Measurements from ENCODE around the gene TRIM28.
A peak's percentile ranks its signal among the peaks of the same experiment; 100 is the strongest.
"Not testable (repeated sequence)": the region's sequence is repeated elsewhere in the genome, so short reads cannot be mapped to it uniquely, and the experiment has no call there.

Gene TRIM28

DNA sequence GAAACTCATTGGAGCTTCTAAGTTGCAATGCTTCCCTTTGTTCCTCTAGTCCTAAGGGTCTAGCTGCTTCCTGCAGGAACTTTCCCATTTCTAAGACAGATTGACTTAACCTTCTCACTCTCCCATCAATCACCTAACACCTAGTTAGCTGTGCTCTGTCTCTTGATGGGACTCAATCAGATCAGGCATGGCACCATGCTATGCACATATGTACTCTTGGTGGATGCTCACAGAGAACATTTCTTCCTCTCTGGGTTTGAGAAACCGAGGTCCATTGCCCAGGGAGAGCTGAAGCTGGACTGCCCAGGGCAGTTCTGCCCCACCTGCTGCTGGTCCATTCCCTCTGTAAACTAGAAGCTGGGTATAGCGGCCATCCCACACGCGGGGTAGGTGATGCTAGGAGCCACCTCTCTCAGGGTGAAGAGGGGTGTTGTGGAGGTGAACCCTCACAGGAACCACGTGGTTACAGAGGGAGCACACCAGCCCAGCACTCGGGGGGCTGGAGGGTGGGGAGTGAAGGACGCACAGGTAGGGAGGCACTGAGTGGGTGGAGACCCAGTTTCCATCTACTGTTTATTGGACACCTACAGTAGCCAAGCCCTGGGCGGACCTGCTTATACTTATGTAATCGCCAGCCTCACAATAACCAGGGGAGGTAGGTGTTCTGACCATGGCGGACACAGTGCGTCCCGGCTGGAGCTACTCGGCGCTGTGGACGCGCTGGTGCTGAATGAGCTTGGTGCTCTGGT, 17.7 kb downstream of the TRIM28 start:
- DNase-seq (ENCODE audit: low read depth in 3 of 3) = no peak

- DNase-seq (ENCODE audit: low read depth in 3 of 3) = no peak
Measured at GRCh38 chr19:58562122-58563033, 18.5 kb downstream of the TRIM28 start.

DNA sequence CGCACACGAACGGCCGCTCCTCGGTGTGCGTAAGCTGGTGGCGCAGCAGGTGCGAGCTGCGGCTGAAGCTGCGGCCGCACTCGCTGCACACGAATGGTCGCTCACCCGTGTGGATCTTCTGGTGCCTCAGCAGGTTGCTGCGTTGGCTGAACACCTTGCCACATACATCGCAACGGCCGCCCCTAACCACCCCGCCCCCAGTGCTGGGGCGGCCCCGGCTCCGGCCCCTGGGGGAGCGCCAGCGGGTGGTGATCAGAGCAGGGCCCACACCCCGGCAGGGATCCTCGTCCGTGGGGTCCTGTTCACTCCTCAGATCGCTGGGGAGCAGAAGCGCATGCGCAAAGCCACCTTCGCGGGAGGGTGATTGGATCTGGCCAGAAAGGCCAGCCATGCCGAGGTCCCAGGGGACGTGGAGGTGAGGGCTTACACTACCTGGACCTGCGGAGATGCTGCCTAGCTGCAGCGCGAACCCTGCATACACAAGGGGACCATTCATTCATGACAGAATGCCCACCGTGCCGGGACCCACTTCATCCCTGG, 19.2 kb downstream of the TRIM28 start:
- no peak for DNase-seq (ENCODE audit: low read depth in 3 of 3)

GRCh38 chr19:58563823-58564222, 20.0 kb downstream of the TRIM28 start:
- DNase-seq (ENCODE audit: low read depth in 3 of 3) = no peak

DNA sequence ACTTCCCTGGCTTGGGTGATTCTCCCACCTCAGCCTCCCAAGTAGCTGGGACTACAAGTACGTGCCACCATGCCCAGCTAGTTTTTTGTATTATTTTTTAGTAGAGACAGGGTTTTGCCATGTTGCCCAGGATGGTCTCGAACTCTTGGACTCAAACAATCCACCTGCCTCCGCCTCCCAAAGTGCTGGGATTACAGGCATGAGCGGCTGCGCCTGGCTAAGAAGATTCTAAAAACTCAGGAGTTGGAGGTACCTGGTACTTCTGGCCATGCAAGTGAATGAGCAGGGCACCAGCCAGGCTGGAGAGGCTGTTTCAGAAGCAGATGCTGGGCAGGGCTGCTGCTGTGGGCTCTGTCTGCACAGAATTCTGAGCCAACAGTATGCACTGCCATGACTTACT, 23.1 kb downstream of the TRIM28 start:
- no peak for DNase-seq (ENCODE audit: low read depth in 3 of 3)

DNA sequence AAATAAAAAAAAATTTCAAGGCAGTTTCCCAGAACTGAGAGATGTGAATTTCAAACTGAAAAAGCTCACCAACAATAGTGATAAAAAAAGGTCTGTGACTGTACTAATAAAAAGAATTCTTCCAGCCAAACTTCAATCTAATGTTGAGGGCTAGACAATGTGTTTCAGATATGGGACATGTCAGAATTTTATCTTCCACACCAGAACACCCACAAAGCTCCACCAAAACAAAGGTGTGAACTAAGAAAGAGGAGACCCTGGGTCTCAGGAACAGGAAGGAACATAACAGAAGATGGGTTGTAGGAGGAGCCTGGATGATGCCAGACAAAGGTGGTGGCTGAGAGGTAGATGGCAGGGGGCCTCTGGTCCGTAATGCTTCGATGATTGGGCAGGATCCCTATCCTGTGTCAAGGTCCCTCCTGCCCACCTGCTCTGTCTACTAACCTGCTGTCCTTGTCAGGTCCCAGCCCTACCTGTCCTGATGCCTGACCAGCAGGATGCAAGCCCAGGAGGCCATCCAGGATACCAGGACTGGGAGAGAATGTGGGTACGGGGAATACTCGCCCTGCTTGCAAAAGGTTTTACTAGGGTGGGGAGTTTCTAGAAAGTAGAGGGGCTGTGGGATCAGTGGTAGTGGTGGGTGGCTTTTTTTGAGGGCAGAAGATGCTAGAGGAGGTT, 24.7 kb downstream of the TRIM28 start:
- DNase-seq (ENCODE audit: low read depth in 3 of 3) = no peak

- DNase-seq (ENCODE audit: low read depth in 3 of 3) = no peak
Measured at GRCh38 chr19:58569191-58569942, 25.5 kb downstream of the TRIM28 start.

- no peak for DNase-seq (ENCODE audit: low read depth in 3 of 3)
Measured at GRCh38 chr19:58569943-58570670, 26.2 kb downstream of the TRIM28 start.

GRCh38 chr19:58570770-58571574, 27.1 kb downstream of the TRIM28 start:
- DNase-seq (ENCODE audit: low read depth in 3 of 3) = no peak

DNA sequence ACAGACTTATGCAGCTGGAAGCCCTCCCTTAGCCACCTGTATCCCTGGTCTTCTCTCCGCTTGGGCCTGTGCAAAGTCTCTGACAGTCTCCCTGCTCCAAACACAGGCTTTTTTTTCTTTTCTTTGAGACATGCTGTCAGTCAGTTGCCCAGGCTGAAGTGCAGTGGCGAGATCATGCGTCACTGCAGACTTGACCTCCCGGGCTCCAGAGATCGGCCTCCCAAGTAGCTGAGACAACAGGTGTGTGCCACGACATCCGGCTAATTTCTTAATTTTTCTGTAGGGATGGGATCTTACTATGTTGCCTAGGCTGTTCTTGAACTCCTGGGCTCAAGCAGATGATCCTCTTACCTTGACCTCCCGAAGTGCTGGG, 27.7 kb downstream of the TRIM28 start:
- DNase-seq (ENCODE audit: low read depth in 3 of 3) = no peak

- no peak for DNase-seq (ENCODE audit: low read depth in 3 of 3)
Measured at GRCh38 chr19:58572026-58572817, 28.4 kb downstream of the TRIM28 start.

DNA sequence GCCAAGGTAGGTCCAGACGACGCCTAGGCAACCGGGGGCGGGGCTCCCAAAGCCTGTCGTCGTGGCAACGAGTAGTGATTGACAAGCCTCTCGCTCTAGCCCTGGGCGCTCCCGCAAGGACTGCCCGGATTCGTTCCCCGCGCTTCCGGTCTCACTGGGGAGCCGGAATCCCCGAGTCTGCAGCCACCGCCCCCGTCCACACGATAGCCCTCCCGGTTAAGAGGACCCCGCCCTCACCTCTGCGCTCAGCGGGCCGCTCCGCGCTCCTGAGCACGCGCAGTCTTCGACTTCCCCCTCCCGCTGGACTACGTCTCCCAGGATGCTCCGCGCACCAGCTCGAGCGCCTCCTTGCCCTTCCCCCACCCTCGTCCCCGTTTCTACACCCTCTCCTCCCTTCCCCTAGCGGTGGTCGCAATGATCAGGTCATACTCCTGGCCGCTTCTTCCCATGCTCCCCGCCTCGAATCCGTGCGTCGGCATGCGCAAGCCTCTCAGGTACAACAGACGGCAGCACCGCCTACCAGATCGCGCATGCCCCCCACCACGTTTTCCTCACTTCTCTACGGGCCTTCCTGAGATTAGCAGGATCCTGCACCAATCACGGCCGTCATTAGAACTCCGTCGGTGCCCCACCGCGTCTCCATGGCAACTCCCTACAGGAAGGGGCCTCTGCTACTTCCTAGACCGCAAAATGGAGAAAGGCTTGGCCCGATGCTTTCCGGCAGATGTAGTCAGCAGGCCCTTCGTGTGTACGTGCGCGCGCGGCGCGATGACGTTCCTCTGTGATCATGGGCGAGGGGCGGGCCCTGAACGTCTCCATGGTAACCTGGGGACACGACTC, 29.2 kb downstream of the TRIM28 start, which contains the start of gene MZF1:
TSS of gene MZF1 (minus strand) at position 518 of the 840 bp plus-strand sequence. CDS start 1,946 bp downstream, outside the sequence.
- peak; percentile 99 to 100 (median 99) for DNase-seq (ENCODE audit: low read depth in 3 of 3)

GRCh38 chr19:58573658-58574164, 29.8 kb downstream of the TRIM28 start:
- no peak for DNase-seq (ENCODE audit: low read depth in 3 of 3)

DNA sequence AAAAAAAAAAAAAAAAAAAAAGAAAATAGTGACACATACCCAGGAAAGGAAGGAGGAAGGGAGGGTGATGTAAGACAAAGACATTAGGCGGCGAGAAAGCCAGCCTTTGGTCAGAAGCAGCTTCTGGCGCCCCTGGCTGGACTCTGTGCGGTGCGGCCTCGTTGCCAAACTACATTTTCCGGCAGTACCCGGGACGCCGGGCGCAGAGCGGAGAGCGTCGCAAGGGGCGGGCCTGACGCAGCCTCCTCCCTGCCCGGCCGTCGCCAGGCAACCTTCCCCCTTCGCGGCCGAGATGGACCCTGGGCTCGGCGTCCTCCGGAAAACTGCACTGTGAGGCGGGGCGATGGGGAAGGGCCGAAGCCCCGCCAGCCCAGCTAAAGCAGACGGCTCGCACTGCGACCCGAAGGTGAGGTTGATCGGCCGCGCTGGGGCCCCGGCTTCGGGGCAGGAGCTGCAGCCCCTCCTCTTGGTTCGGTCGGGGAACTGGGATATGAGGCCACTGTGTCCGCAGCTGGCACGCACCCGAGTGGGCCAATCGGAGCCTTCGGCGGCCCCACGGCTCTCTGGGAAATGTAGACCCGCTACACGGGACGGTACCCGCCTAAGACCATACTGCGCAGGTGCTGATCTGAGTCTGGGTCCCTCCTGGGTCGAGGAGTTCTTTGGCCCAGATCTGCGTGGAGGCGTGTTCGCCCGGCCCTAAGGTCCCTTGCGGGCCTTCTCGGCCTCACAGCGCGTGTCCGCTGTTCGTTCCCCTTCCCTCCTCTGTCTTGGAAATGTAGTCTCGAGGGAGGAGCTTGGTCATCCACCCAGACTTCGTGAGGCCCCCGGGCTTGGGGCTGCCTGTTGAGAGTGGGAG, 31.5 kb downstream of the TRIM28 start:
- peak in 2 of 3 donors; percentile 68 to 77 for DNase-seq (ENCODE audit: low read depth in 3 of 3)

DNA sequence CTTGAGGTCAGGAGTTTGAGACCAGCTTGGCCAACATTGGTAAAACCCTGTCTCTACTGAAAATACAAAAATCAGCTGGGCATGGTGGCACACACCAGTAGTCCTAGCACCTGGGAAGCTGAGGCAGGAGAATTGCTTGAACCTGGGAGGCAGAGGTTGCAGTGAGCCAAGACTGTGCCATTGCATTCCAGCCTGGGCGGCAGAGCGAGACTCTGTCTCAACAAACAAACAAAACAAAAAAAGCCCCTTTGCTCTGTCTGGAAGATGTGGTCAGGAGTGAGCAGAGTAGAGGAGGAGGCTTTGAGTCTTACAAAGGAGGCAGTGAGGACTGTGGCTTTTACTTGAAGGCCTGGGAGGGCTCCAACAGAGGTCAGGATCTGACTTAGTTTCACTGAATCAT, 33.7 kb downstream of the TRIM28 start:
- DNase-seq (ENCODE audit: low read depth in 3 of 3) = not testable (repeated sequence)

- no peak for DNase-seq (ENCODE audit: low read depth in 3 of 3)
Measured at GRCh38 chr19:58578012-58578925, 34.4 kb downstream of the TRIM28 start.

All from stimulated activated CD4-positive, alpha-beta T cell treated with anti-CD3 and anti-CD28 coated beads, TNF-alpha, amount 100 ng/mL, for 48 hours (primary cell).